ENCODE measurements around the gene NDUFAB1. TPM values are rescaled to one million over a fixed set of nuclear protein-coding genes. Genes with fewer than 3 reads are reported as not detected.

NDUFAB1 gene
- total and polyA plus RNA-seq, 2 of the 13 experiments (the other 11 are each of a cell fraction or from before 2014, with no cell fraction given), result 221 to 601 TPM

- TF ChIP-seq TIGD3 (CRISPR knock-in tag; IDR thresholded peaks at IDR 0.05; ENCODE audit: borderline replicate concordance), result no peak
- no peak for TF ChIP-seq PRDM4 (CRISPR knock-in tag; IDR thresholded peaks at IDR 0.05; ENCODE audit: borderline replicate concordance)
- TF ChIP-seq MLLT10 (CRISPR knock-in tag; IDR thresholded peaks at IDR 0.05), result no peak
- TF ChIP-seq ZNF879 (CRISPR knock-in tag; IDR thresholded peaks at IDR 0.05), result no peak
- no peak for TF ChIP-seq ZBTB25 (CRISPR knock-in tag; IDR thresholded peaks at IDR 0.05)
- TF ChIP-seq ZNF383 (CRISPR knock-in tag; IDR thresholded peaks at IDR 0.05; ENCODE audit: borderline replicate concordance), result no peak
- TF ChIP-seq BRCA1 (CRISPR knock-in tag; IDR thresholded peaks at IDR 0.05), result no peak
- no peak for TF ChIP-seq SALL2 (CRISPR knock-in tag; IDR thresholded peaks at IDR 0.05)
- no peak for TF ChIP-seq ZNF292 (CRISPR knock-in tag; IDR thresholded peaks at IDR 0.05; ENCODE audit: borderline replicate concordance, low read depth)
- no peak for TF ChIP-seq CSRNP2 (CRISPR knock-in tag; conservative IDR thresholded peaks at IDR 0.05; ENCODE audit: low read depth)
- TF ChIP-seq KDM1A (CRISPR knock-in tag; IDR thresholded peaks at IDR 0.05), result 0 out of 2 replicates have a peak, but pooled peaks have one; percentile 23
- no peak for TF ChIP-seq ZNF841 (CRISPR knock-in tag; IDR thresholded peaks at IDR 0.05; ENCODE audit: borderline replicate concordance)
- no peak for TF ChIP-seq ZNF274 (CRISPR knock-in tag; IDR thresholded peaks at IDR 0.05)
- TF ChIP-seq TERF1 (CRISPR knock-in tag; IDR thresholded peaks at IDR 0.05), result no peak
- TF ChIP-seq CCDC6 (CRISPR knock-in tag; IDR thresholded peaks at IDR 0.05), result no peak
- TF ChIP-seq ZFP1 (CRISPR knock-in tag; IDR thresholded peaks at IDR 0.05), result 0 out of 2 replicates have a peak, but pooled peaks have one; percentile 19
- TF ChIP-seq SP4 (CRISPR knock-in tag; IDR thresholded peaks at IDR 0.05), result no peak
- TF ChIP-seq NR2F2 (IDR thresholded peaks at IDR 0.05; ENCODE audit: borderline replicate concordance, low read depth), result no peak
- no peak for TF ChIP-seq POLR2AphosphoS5 (IDR thresholded peaks at IDR 0.05; ENCODE audit: low read depth, low read length)
- TF ChIP-seq U2AF2 (IDR thresholded peaks at IDR 0.05; ENCODE audit: low read depth, low read length), result no peak
- TF ChIP-seq KDM3A (CRISPR knock-in tag; IDR thresholded peaks at IDR 0.05; ENCODE audit: low read depth), result no peak
These were observed 58.7 kb downstream of the NDUFAB1 start (continued) for GRCh38 chr16:23537390-23537789.

Data from HepG2 (cell line).